Measurements from ENCODE around the gene ABCC4. TPM values are rescaled to one million over a fixed set of nuclear protein-coding genes. Genes with fewer than 3 reads are reported as not detected.
"Not testable (repeated sequence)": the region's sequence is repeated elsewhere in the genome, so short reads cannot be mapped to it uniquely, and the experiment has no call there.

ABCC4 gene
- total RNA-seq, 6 experiments from 2014 or later = 24.7 to 28.4 (median 26.0) TPM

DNA sequence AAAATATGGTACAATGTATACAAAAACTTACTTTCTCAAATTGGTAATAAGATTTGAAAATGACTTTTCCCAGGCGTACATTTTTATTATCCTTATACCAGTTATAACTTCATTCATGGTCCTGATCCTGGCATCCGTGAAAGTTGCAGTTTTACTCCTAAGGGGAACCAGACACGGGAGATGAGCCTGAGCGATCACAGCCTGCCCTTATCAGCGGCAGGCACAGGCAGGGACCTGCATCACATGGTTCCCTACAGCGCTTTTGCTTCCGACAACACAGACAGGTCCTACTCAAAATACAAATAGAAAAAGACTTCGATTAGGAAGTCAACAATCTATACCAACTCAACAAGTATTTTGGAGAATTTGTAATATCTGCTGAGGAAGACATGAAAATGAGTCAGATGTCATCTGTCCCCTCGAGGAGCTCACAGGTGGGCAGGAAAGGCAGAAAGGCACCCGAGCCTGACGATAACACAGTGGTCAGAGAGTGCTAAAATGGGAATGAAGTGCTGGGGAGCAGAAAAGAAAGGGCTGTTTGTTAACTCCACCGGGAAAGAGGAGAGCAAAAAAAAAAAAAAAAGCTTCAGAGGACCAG lies 93.4 kb downstream of the ABCC4 start:
- H3K9me3 Mint-ChIP-seq = no peaks in the 10 kb centered on the region
- H3K4me3 Mint-ChIP-seq = no peak overlapping the region
- no peaks in the 10 kb centered on the region for H3K4me1 Mint-ChIP-seq (ENCODE audit: low read depth)
- no peaks in the 10 kb centered on the region; the same call in 1 of the 2 replicates for H3K27me3 Mint-ChIP-seq (ENCODE audit: insufficient read depth)
- TF ChIP-seq, protein P1, sequence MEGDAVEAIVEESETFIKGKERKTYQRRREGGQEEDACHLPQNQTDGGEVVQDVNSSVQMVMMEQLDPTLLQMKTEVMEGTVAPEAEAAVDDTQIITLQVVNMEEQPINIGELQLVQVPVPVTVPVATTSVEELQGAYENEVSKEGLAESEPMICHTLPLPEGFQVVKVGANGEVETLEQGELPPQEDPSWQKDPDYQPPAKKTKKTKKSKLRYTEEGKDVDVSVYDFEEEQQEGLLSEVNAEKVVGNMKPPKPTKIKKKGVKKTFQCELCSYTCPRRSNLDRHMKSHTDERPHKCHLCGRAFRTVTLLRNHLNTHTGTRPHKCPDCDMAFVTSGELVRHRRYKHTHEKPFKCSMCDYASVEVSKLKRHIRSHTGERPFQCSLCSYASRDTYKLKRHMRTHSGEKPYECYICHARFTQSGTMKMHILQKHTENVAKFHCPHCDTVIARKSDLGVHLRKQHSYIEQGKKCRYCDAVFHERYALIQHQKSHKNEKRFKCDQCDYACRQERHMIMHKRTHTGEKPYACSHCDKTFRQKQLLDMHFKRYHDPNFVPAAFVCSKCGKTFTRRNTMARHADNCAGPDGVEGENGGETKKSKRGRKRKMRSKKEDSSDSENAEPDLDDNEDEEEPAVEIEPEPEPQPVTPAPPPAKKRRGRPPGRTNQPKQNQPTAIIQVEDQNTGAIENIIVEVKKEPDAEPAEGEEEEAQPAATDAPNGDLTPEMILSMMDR (IDR thresholded peaks at IDR 0.05) = no peak
- no peak for DNase-seq
- H3K27ac Mint-ChIP-seq = no peak overlapping the region
- H3K36me3 Mint-ChIP-seq (ENCODE audit: low read depth) = peaks cover 32% of the 10 kb centered on the region

DNA sequence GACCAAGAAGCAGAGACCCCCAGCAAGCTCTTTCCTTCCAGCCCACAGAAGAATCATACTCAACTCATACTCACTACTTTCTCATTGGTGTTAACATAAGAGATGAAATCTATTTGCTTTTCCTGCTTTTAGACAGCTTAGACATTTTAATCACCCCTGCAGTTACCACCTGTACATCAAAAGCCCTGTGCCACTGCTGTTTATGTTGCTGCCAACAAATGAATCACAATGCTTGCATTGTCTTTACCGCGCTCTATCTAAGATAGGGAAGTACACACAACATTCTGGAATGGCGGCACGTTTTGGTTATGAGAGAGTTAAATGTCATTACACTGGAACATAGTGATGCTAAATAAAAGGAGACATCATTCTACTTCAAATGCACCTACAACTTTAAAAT lies 95.1 kb downstream of the ABCC4 start:
- TF ChIP-seq, protein P1 (IDR thresholded peaks at IDR 0.05) = no peak
- Mint-ChIP-seq H3K4me1 (ENCODE audit: low read depth) (no peaks in the 10 kb centered on the region), H3K36me3 (ENCODE audit: low read depth) (peaks cover 25% of the 10 kb centered on the region), H3K27ac (no peak overlapping the region), H3K9me3 (no peaks in the 10 kb centered on the region), H3K27me3 (ENCODE audit: insufficient read depth) (no peaks in the 10 kb centered on the region; the same call in 1 of the 2 replicates), H3K4me3 (no peak overlapping the region)
- DNase-seq = no peak

DNA sequence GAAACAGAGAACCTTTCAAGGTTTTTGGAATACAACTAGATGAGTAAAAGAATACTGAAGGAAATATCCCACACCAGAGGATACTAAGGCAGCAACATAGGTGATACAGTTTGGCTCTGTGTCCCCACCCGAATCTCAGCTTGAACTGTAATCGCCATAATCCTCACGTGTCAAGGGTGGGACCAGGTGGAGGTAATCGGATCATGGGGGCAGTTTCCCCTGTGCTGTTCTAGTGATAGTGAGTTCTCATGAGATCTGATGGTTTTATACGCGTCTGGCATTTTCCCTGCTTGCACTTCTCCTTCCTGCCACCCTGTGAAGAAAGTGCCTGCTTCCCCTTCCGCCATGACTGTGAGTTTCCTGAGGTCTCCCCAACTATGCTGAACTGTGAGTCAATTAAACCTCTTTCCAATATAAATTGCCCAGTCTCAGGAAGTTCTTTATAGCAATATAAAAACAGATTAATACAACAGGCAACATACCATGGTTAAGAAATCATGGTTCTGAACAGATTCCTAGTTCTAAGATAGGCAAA lies 97.0 kb downstream of the ABCC4 start:
- TF ChIP-seq, protein P1 (IDR thresholded peaks at IDR 0.05) = no peak
- no peak for DNase-seq
- Mint-ChIP-seq H3K4me1 (ENCODE audit: low read depth) (no peaks in the 10 kb centered on the region), H3K27me3 (ENCODE audit: insufficient read depth) (no peaks in the 10 kb centered on the region), H3K9me3 (peaks cover under 1% of the 10 kb centered on the region; the same call in 1 of the 2 replicates), H3K36me3 (ENCODE audit: low read depth) (peaks cover 31% of the 10 kb centered on the region), H3K4me3 (no peak overlapping the region), H3K27ac (no peak overlapping the region)

DNA sequence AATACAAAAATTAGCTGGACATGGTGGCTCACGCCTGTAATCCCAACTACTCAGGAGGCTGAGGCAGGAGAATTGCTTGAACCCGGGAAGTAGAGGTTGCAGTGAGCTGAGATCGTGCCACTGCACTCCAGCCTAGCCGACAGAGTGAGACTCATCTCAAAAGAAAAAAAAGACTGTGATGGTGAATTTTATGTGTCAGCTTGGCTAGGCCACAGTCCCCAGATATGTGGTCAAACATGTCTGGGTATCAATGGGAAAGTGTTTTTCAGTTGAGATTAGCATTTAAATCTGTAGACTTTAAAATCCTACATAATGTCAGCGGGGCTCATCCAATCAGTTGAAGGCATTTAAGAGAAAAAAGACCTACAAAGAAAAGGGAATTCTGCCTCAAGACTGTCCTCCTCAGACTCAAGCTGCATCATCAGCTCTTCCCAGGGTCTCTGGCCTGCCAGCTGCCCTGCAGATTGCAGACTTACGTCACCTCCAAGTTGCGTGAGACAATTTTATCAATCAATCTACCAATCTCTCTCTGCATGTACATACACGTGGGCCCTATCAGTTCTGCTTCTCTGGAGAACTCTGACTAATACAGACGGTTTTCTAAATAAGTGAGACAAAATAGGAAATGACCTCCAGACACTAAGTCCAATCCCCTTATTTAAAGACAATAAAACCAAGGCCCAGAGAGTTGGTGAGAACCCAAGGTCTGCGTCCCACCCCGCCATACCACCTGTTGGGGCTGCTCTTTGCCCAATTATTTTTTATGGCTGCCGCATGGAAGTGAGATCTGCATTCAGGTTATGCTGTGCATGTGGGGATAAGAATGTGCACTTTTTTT lies 99.2 kb downstream of the ABCC4 start:
- Mint-ChIP-seq H3K36me3 (ENCODE audit: low read depth) (peaks cover 42% of the 10 kb centered on the region), H3K27me3 (ENCODE audit: insufficient read depth) (no peaks in the 10 kb centered on the region), H3K27ac (no peak overlapping the region), H3K9me3 (peaks cover 3% of the 10 kb centered on the region; the same call in 1 of the 2 replicates), H3K4me3 (no peak overlapping the region), H3K4me1 (ENCODE audit: low read depth) (no peaks in the 10 kb centered on the region)
- TF ChIP-seq, protein P1 (IDR thresholded peaks at IDR 0.05) = no peak
- peak; percentile 28 for DNase-seq

DNA sequence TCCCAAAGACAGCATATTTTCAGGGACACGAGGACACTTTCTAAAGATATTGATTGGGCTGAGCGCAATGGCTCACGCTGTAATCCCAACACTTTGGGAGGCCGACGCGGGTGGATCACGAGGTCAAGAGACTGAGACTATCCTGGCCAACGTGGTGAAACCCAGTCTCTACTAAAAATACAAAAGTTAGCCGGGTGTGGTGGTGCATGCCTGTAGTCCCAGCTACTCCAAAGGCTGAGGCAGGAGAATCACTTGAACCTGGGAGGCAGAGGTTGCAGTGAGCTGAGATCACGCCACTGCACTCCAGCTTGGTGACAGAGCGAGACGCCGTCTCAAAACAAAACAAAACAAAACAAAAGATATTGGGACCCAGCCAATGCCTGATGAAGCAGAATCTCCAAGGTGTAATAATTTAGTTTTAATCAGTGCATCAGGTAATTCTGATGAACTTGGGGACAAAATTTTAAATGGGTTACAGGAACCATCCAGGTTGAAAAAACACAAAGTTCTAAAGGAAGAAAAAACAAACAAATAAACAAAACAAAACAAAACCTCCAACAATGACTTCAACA lies 100.8 kb downstream of the ABCC4 start:
- not testable (repeated sequence) for H3K27me3 Mint-ChIP-seq (ENCODE audit: insufficient read depth); DNase-seq; H3K27ac Mint-ChIP-seq; H3K4me3 Mint-ChIP-seq; H3K4me1 Mint-ChIP-seq (ENCODE audit: low read depth); H3K9me3 Mint-ChIP-seq
- peaks cover 32% of the 10 kb centered on the region for H3K36me3 Mint-ChIP-seq (ENCODE audit: low read depth)

Measured in HFFc6 (cell line).